ENCODE data around the gene DTNBP1. TPM values are rescaled to one million over a fixed set of nuclear protein-coding genes. Genes with fewer than 3 reads are reported as not detected.

The DTNBP1 gene
- total RNA-seq, 1 experiment from 2014 or later: 13.5 TPM

- no peak for TF ChIP-seq CTCF (IDR thresholded peaks at IDR 0.05; ENCODE audit: unreplicated experiment)
- no peaks in the 10 kb centered on the region for H3K9me3 Mint-ChIP-seq (ENCODE audit: unreplicated experiment)
- peaks cover 6% of the 10 kb centered on the region for H3K4me1 Mint-ChIP-seq (ENCODE audit: insufficient read depth, unreplicated experiment)
- intact Hi-C loops (cut with micrococcal nuclease): no loop called here
- POLR2A ChIA-PET: interaction anchor here (1.0 kb wide), 1 partner anchor 13 kb away, joined by 3 read pairs; no protein-coding TSS in a partner anchor
- CTCF ChIA-PET: interaction anchor here (0.9 to 1.0 kb wide), 2 partner anchors 102 to 1455 kb away, joined by 3 read pairs; no protein-coding TSS in a partner anchor
- no peak for DNase-seq (ENCODE audit: unreplicated experiment)
- no peaks in the 10 kb centered on the region for H3K27me3 Mint-ChIP-seq (ENCODE audit: insufficient read depth, unreplicated experiment)
- H3K27ac Mint-ChIP-seq (ENCODE audit: low read depth, unreplicated experiment): no peak overlapping the region
- peaks cover 61% of the 10 kb centered on the region for H3K36me3 Mint-ChIP-seq (ENCODE audit: insufficient read depth, unreplicated experiment)
- BruUV-seq (replicated peaks): no TSS peak
- H3K4me3 Mint-ChIP-seq (ENCODE audit: unreplicated experiment): no peak overlapping the region
Observed at GRCh38 chr6:15521582-15521981, 141.2 kb downstream of the DTNBP1 start.

GRCh38 chr6:15520626-15521203 is 142.1 kb downstream of the DTNBP1 start:
- Mint-ChIP-seq H3K4me3 (ENCODE audit: unreplicated experiment) (no peak overlapping the region), H3K4me1 (ENCODE audit: insufficient read depth, unreplicated experiment) (peaks cover under 1% of the 10 kb centered on the region), H3K27ac (ENCODE audit: low read depth, unreplicated experiment) (no peak overlapping the region), H3K27me3 (ENCODE audit: insufficient read depth, unreplicated experiment) (no peaks in the 10 kb centered on the region), H3K36me3 (ENCODE audit: insufficient read depth, unreplicated experiment) (peaks cover 61% of the 10 kb centered on the region), H3K9me3 (ENCODE audit: unreplicated experiment) (no peaks in the 10 kb centered on the region)
- BruUV-seq (replicated peaks): no TSS peak
- TF ChIP-seq CTCF (IDR thresholded peaks at IDR 0.05; ENCODE audit: unreplicated experiment): no peak
- CTCF ChIA-PET: interaction anchor here (0.6 kb wide), 1 partner anchor 237 kb away, joined by 3 read pairs; no protein-coding TSS in a partner anchor
- DNase-seq (ENCODE audit: unreplicated experiment): no peak
- POLR2A ChIA-PET: interaction anchor here (0.6 kb wide), 1 partner anchor 14 kb away, joined by 3 read pairs; no protein-coding TSS in a partner anchor
- intact Hi-C loops (cut with micrococcal nuclease): no loop called here

- CTCF ChIA-PET: interaction anchor here (0.6 to 1.2 kb wide), 3 partner anchors 100 to 611 kb away, joined by 3 to 5 read pairs (median 3); no protein-coding TSS in a partner anchor
- Mint-ChIP-seq H3K4me3 (ENCODE audit: unreplicated experiment) (no peak overlapping the region), H3K36me3 (ENCODE audit: insufficient read depth, unreplicated experiment) (peaks cover 69% of the 10 kb centered on the region), H3K27ac (ENCODE audit: low read depth, unreplicated experiment) (no peak overlapping the region), H3K9me3 (ENCODE audit: unreplicated experiment) (no peaks in the 10 kb centered on the region), H3K27me3 (ENCODE audit: insufficient read depth, unreplicated experiment) (no peaks in the 10 kb centered on the region), H3K4me1 (ENCODE audit: insufficient read depth, unreplicated experiment) (no peaks in the 10 kb centered on the region)
- no peak for DNase-seq (ENCODE audit: unreplicated experiment)
- no peak for TF ChIP-seq CTCF (IDR thresholded peaks at IDR 0.05; ENCODE audit: unreplicated experiment)
- POLR2A ChIA-PET: interaction anchor here (0.6 kb wide), 1 partner anchor 15 kb away, joined by 3 read pairs; no protein-coding TSS in a partner anchor
- BruUV-seq (replicated peaks): no TSS peak
- intact Hi-C loops (cut with micrococcal nuclease): no loop called here
Observed at GRCh38 chr6:15519681-15520080, 143.1 kb downstream of the DTNBP1 start.

GRCh38 chr6:15518878-15519277 is 143.9 kb downstream of the DTNBP1 start:
- H3K4me3 Mint-ChIP-seq (ENCODE audit: unreplicated experiment): no peak overlapping the region
- H3K9me3 Mint-ChIP-seq (ENCODE audit: unreplicated experiment): no peaks in the 10 kb centered on the region
- no peak overlapping the region for H3K27ac Mint-ChIP-seq (ENCODE audit: low read depth, unreplicated experiment)
- TF ChIP-seq CTCF (IDR thresholded peaks at IDR 0.05; ENCODE audit: unreplicated experiment): no peak
- no peaks in the 10 kb centered on the region for H3K27me3 Mint-ChIP-seq (ENCODE audit: insufficient read depth, unreplicated experiment)
- intact Hi-C loops (cut with micrococcal nuclease): no loop called here
- peaks cover 70% of the 10 kb centered on the region for H3K36me3 Mint-ChIP-seq (ENCODE audit: insufficient read depth, unreplicated experiment)
- H3K4me1 Mint-ChIP-seq (ENCODE audit: insufficient read depth, unreplicated experiment): peaks cover 8% of the 10 kb centered on the region
- no peak for DNase-seq (ENCODE audit: unreplicated experiment)
- ChIA-PET CTCF (interaction anchor here (1.2 kb wide), 1 partner anchor 105 kb away, joined by 3 read pairs; no protein-coding TSS in a partner anchor), POLR2A (no interaction called here)
- no TSS peak for BruUV-seq (replicated peaks)
